Cortex of kidney (tissue), 1 donor: ENCODE results near the gene C16orf74.

Experiments
- DNase-seq: peaks from one replicate; lab custom pipeline; 2025; lab: John Stamatoyannopoulos, UW

C16orf74 gene

GRCh38 chr16:85695196-85696128 is 55.4 kb downstream of the C16orf74 start:
- no peak for DNase-seq

DNA sequence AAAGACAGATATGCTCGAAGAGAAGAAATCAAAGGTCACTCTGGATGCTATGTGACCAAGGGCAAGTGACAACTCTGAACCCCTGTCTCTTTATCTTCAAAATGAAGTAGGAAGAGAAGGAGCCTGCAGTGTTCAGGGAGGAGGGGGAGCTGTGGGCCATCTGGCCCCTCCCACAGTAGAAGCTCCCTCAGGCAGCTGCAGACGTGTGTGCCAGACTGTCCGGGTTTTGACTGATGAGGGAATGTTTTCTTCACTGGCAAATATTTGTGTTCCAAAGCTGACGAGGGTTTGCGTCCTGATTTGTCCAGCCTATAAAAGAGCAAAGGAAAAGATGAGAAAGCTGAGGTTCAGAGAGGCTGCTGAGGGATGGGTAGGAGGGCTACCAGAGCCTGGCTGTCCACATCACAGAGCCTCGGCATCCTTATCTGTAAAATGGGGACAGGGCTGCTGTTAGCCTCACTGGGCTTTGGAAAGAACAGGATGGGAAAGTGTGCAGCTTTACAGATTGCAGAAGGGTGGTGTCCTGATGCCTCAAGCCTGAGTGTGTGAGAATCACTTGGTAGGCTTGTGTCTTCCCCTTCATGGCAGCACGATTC is 60.3 kb downstream of the C16orf74 start:
- DNase-seq = no peak

DNA sequence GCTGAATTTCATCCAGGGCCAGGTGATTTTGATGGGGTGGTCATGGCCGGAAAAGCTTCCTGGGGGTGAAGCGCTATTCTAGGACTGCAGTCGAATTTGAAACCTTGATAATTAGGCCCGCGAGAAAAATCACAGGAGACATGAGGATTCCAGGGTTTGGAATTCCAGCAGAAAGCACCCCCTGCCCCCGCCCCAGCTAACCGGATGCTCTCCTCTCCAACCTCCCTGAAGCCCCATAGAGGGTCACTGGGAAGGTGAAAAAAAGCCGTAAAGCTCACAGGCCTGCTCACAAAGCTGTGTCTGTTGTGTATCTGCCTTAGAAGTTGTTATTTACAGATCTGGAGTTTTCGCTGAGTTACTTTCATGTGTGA is 61.0 kb downstream of the C16orf74 start:
- DNase-seq = no peak

DNA sequence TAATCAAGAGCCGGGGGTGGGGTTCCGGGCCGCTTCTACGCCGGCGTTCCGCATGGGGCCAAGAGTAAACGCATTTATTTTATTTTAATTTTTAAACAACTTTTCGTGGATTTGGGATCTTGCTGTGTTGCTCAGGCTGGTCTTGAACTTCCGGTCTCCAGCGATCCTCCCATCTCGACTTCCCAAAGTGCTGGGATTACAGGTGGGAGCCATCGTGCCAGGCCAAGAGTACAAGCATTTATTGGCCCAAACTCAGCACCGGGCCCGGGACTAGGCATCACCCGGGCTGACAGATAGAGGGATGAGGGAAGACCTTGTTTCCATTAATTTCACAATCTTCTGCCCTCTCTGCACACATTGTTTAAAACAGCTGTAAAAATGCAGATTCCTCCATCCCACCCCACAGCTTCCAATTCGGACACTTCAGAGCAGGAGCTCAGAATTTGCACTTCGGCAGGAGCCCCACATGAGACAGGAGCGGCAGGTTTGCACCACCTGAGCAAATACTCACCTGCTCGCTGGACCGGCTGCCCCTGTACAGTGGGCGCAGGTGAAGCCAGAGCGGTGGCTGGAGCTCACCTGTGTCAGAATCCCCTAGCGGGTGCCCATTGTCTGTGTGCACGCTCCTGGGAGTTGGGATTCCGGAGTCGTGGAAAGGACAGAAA is 61.5 kb downstream of the C16orf74 start:
- no peak for DNase-seq

DNA sequence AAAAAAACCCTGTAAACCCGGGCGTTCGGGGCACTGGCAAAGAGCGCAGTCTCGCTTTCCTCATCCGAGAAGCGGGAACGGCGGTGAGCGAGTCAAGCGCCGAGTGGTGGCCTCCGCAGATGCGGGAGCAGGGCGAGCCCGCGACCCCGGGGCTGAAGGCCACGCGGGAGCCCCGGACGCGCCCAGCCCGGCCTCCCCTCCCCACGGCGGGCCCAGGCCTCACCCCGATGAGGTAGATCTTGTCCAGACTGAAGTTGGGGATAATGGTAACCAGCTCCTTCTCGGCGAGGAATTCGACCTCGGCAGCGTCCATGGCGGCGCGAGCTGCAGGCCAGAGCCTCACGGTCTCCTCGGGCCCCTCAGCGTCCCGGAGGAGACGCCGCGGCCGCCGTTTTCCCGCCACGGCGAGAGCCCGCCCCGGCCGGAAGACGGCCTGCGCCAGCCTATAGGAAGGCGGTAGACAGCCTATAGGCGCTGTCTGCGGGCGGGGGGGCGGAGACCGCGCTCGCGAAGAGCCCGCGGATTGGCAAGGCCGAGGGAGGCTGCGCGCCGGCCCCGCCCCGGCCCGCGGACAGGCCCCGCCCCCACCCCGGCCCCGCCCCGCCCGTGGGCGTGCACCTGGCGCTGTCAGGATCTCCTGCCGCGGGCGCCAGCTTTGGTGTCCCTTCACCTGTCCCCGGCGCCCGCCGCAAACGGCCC is 62.2 kb downstream of the C16orf74 start, which contains the start of gene GINS2:
GINS2 (minus strand) TSS at position 369 of the 699 bp plus-strand sequence; CDS start at position 313, 56 bp downstream.
- DNase-seq = no peak

- DNase-seq = no peak
Observed at GRCh38 chr16:85687651-85688471, 63.0 kb downstream of the C16orf74 start.

DNA sequence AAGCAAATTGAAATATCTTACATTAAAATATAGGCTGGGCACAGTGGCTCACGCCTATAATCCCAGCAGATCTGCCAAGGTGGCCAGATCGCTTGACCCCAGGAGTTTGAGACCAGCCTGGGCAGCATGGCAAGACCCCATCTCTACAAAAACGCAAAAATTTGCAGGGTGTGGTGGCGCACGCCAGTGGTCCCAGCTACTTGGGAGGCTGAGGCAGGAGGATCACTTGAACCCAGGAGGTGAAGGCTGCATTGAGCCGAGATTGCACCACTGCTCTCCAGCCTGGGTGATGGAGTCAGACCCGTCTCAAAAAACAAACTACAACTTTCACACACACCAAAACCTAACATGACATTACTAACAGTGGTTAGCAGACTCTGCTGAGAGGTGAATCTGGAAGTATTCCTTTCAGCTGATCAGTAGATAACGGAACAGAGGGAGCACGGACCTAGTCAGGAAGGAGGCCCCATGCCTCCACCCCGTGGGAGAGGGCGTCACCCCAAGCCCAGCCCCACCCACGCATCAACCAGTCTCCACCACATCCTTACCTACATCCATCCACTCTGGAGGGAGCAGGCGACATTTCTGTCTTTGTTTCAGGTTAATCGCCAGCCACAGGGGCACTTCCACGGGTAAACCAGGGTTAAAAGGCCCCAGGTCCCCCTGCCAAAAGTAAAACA is 63.8 kb downstream of the C16orf74 start:
- no peak for DNase-seq

DNA sequence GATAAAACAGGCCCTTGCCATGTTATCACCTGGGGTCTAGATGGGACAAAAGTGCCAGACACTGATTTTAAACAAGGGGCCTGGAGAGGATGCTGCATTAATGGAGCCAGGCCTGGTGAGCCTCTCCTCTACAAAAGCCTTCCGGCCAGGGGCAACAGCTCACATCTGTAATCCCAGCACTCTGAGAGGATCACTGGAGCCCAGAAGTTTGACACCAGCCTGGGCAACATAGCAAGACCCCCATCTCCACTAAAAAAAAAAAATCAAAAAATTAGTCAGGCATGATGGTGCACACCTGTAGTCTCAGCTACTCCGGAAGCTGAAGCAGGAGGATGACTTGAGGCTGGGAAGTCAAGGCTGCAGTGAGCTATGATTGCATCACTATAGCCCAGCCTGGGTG is 65.6 kb downstream of the C16orf74 start:
- DNase-seq = no peak

DNA sequence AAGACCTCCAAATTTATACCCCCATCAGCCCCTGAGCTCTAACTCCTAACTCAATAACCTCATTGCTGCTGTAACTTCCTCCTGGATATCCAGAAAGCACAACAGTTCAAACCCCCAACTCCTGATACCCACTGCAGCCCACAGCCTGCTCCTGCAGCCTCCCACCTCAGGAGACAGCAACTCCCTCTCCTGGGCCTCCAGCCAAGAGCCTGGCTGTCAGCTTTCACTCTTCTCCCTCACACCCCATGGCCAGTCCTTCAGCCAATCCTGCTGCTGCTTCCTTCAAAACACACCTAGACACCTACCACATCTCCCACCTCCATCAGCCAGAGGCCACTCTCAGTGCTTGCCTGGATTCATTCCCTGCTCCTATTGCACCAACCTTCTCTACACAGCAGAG is 67.5 kb downstream of the C16orf74 start:
- no peak for DNase-seq

DNA sequence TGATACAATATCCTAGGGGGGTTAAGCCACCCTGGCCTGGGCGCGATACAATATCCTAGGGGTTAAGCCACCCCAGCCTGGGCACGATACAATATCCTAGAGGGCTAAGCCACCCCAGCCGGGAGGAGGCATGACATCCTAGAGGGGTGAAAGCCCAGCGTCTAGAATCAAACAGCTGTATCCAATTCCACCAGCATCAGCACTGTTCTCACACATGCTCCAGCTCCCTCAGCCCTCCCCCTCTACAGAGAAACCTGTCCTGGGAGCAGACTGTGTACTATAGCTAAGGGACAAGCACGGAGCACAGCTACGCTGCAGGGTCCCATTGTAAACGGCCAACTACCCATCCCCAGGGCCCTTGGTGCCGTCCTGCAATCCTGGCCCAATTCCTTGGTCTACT is 68.4 kb downstream of the C16orf74 start:
- DNase-seq = no peak

- no peak for DNase-seq
Observed at GRCh38 chr16:85681255-85681654, 69.6 kb downstream of the C16orf74 start.

DNA sequence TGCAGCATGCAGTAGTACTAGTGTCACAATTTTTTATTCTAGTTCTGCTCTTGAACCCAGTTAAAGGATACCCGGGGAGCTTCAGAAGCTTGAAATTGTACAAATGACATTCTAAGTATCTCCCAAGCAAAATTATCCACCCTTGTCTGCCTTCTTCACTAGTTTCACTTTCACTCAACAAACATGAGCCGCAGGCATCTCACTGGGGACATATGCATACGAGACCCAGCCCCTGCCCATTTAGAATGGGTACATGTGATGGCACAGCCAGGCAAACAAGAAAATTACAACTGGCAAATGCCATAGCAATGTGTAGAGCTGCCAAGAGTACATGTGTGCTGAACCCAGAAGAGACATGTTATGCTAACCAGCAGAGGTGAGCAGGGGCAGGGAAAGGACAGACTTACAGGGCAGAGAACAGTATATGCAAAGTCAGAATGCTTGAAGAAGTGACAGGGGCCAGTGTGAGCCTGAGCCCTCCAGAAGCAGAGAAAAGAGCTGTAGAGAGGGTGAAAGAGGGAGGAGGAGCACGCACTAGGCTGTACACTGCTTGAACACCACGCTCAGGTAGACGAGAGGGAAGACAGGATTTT is 70.4 kb downstream of the C16orf74 start:
- DNase-seq = no peak

DNA sequence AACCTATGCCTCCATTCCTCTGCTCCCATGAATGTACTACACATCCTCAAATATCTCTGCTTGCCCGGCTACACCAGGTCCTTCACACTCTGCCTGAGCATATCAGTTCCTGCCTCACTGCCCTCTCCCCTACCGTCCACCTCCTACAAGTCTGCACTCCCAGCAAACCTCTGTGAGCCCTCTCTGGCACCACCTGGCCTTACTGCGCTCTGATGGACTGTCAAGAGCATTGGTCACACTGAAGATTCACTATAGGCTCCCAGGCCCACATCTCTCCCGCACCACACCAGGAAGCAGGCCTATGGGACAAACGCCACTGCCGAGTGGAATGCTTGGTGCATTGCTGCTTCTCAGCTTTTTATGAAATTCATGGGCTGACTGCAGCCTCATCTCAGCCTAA is 71.0 kb downstream of the C16orf74 start:
- DNase-seq = no peak

GRCh38 chr16:85678821-85679220 is 72.1 kb downstream of the C16orf74 start:
- DNase-seq = no peak

- DNase-seq = no peak
Observed at GRCh38 chr16:85678016-85678415, 72.9 kb downstream of the C16orf74 start.

DNA sequence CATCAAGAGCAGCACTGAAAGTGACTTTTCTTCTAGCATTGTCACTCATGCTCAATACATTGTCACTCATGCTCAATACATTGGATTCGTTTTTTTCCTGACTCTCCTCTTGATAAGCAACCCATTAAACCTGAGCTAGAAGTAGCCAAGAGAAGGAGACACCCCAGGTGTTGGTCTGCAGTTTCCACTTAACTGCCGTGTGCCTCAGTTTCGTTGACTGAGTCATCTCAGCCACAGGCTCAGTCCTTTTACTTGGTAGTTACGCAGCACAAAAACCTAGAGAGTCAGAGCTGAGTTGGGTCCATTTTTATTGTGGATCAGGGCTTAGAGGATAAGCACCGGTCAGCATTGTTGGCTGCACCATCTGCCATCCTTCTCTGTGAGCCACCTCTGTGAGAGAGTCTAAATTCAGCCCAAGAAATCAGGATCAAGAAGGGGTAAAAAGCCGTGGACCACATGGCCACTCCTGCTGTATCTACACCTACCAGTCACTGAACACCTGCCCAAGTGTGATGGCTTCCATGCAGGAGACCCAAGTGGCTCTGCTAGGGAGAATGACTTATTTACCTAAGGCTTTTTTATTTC is 73.4 kb downstream of the C16orf74 start:
- DNase-seq = no peak

DNA sequence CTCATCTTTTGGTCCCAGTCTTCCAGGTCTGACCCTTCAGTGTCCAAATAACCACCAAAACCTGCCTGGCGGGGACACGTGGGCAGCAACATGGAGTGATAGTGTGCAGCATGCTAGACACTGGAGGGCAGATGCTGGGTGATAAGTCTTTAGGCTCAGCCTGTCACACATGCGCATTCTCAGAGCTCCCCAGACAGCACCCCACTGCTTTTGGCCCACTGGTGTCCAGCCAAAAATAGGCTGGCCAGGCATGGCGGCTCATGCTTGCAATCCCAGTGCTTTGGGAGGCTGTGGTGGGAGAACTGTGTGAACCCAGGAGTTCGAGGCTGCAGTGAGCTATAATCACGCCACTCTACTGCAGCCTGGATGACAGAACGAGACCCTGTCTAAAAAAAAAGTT is 74.4 kb downstream of the C16orf74 start:
- no peak for DNase-seq

DNA sequence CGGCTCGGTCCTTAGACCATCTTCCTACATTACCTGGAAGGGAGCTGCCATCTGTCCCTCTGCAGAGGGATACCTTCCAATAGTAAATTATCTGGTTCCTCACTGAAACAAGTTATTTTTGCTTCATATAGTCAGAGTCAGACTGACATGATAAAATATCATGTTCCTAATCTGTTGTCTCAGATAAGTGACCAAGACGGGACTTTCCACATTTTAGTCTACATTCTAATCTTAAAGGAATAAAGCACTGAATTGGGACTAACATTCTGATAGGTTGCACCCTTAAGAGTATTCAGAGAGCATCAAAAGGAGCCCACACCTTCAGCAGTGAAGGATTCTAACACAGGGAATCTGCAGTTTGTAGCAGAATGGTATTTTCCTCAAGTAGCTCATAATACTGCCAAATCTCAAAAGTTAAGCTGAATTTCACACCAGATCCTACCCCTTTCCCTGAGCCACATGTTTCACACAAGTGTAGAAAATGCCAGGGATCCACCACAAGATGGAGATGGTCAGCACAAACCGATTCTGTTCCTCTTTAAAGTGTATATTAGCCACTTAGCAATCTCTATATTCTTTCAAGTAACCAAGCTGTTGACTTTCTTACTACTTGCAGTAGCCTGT is 75.5 kb downstream of the C16orf74 start:
- no peak for DNase-seq

- DNase-seq = no peak
Observed at GRCh38 chr16:85674828-85675227, 76.1 kb downstream of the C16orf74 start.

DNA sequence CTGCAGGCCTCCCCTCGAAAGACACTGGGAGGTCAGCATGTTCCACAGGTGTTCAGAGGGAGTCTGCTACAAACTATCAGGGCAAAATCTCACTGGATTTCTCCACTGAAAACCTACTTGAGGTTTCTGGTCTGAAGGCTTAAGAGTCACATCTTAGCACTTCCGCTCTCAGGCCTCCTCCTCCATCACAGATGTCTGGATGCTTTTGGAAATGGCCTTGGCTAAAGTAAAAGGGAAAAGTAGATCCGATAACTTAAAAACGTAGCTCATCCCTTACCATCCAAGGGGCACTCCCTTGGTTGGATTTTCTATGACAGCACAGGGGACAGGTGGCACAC is 76.5 kb downstream of the C16orf74 start:
- DNase-seq = no peak
